GM18520 (cell line): ENCODE results near the gene CFHR4.
"Not testable (repeated sequence)": the region's sequence is repeated elsewhere in the genome, so short reads cannot be mapped to it uniquely, and the experiment has no call there.

Experiments used
- ATAC-seq: cut with Tn5 transposase; IDR thresholded peaks from one replicate; pipeline ENCODE4 v1.9.1; 2021; ENCODE audit not compliant: unreplicated experiment

CFHR4 gene

DNA sequence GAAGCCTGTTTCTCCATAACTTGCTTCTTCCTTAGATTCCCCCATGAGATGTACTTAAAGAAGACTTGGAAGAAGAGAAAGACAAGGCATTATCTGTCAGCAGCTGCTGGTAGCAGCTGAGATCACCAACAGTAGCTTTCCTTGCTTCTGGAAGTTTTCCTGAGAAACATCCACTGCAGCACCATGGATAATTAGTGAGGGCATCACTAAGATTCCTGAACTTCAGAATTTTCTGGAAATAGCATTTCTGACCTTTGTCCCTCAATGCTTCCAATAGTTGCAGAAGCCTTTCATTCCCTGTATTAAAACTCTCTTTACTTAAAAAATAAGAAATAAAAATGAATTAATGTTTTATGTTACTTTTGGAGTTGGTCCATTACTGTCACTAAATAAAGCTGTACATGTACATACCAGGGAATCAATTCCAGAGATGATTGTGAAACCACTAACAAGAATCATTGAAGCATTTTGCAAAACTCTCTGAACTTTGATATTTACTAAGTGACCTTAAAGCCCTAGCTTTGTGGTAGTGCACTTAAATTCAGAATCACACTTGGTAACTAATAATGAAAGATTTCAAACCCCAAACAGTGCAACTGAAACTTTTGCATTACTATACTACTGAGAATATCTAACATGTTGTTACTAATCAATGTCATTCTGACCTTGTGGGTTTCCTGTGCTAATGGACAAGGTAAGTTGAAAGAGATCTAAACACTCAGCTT, at the start of gene CFHR4:
Gene CFHR4, plus strand, starts transcription at position 538 of the 725 bp plus-strand sequence. Its CDS starts 99 bp downstream, at position 637.
- peak; percentile 97 for ATAC-seq

- ATAC-seq = not testable (repeated sequence)
Measured at GRCh38 chr1:196849613-196850492, 38.0 kb upstream of the CFHR4 start.

GRCh38 chr1:196856053-196856452, 31.8 kb upstream of the CFHR4 start:
- ATAC-seq = no peak

DNA sequence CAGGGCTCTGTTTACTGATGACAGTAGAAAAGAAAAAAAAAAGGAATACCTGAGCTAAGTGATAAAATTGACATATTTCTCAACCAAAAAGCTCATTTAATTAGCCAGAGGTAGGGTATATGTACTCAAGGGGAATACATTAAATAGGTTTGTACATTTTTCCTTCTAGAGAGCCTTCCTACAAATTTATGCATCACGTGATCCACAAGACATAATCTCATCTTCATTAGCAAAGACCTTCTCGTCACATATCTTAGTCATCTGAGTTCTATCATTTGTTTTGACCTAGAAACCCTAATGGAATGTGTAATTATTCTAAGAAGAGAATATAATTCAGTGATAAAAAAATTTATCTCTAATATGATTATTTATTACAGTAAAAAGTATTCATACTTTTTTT, 30.7 kb upstream of the CFHR4 start:
- no peak for ATAC-seq

DNA sequence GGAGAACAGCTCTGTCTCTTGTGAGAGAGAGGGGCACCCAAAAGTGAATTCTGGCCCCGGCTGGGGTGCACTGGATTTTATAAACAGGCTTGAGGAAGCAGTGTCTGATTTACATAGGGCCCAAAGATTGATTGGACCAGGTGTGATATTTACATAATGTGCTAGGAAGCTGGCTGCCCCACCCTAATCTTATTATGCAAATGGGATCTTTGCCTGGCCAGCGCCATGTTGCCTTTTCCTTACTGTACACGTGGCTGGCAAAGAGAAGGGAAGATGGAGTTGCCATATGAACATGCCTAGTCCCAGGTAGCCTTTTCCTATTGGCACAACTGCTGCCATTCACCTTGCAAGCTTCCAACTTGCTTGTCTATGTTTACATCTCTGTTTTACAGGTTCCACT, 29.0 kb upstream of the CFHR4 start:
- no peak for ATAC-seq

- no peak for ATAC-seq
Measured at GRCh38 chr1:196860323-196860884, 27.4 kb upstream of the CFHR4 start.

GRCh38 chr1:196861429-196861828, 26.4 kb upstream of the CFHR4 start:
- ATAC-seq = no peak

DNA sequence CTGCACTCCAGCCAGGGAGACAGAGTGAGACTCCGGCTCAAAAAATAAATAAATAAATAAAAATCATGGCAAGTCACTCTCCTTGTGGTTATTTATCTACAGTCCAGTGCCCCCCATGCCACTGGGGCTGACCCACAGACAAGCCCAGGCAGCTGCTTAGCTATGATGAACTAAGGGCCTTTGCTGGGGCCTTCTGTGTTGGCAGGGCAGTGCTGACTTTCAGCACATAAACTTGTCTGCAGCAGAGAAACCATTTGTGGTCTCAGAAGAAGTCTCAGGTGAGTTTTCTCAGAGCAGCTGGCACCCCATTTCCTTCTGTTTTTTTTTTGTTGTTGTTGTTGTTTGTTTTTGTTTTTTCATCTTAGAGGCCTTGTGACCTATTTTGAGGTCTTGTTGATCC, 20.9 kb upstream of the CFHR4 start:
- ATAC-seq = no peak

DNA sequence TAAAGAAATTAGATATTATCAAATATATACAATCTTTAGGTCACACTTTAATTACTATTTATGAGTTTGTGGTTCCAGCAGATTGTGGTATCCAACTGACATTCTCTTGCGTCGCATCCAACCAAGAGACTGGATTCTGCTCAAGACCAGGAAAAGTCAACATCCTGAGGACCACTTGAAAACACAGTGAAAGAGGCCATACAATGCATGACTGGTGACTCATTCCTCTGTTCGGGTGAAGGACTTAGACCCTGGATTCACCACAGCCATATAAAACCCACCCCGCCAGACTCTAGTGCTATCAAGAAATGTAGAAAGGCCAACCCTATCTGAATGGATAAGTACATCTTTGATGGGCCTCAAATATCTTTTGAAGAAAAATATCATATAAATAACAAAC, 14.5 kb upstream of the CFHR4 start:
- ATAC-seq = no peak

DNA sequence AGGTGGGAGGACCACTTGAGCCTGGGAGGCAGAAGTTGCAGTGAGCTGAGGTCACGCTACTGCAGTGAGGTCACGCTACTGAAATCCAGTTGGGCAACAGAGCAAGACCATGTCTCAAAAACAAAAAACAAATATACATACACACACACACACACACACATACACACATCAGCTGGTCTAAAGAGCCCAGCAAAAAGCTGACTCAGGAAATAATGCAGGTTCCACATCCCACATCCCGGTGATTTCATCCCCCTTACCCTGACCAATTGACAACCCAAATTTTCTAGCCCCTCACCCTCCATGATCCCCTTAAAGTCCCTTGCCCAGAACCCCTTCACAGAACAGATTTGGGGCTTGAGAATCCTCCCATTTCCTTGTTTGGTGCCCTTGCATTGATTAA, 11.9 kb upstream of the CFHR4 start:
- ATAC-seq = no peak

DNA sequence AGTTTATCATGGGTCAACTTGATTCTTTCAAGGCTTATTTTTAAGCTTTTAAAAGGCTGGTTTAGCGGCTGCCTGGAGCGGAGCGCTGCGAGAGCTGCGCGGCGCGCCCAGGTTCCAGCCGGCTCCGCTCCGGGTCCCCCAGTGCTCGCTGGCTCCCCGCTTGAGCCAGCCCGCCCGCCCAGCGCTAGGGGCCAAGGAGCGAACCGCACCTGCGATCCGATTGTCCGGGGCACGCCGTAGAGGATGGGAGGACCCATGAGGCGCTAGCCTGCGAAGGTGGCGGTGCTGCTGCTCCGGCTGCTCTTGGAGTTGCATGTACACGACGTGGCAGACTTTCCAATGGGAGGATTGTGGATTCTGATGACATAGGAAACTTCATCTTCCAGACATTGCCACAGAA, 9.9 kb upstream of the CFHR4 start:
- ATAC-seq = no peak

GRCh38 chr1:196886560-196886959, 1.3 kb upstream of the CFHR4 start:
- ATAC-seq = not testable (repeated sequence)

- no peak for ATAC-seq
Measured at GRCh38 chr1:196890668-196891067, 2.8 kb downstream of the CFHR4 start.

GRCh38 chr1:196891251-196891650, 3.4 kb downstream of the CFHR4 start:
- ATAC-seq = no peak

GRCh38 chr1:196896355-196896754, 8.5 kb downstream of the CFHR4 start:
- no peak for ATAC-seq

DNA sequence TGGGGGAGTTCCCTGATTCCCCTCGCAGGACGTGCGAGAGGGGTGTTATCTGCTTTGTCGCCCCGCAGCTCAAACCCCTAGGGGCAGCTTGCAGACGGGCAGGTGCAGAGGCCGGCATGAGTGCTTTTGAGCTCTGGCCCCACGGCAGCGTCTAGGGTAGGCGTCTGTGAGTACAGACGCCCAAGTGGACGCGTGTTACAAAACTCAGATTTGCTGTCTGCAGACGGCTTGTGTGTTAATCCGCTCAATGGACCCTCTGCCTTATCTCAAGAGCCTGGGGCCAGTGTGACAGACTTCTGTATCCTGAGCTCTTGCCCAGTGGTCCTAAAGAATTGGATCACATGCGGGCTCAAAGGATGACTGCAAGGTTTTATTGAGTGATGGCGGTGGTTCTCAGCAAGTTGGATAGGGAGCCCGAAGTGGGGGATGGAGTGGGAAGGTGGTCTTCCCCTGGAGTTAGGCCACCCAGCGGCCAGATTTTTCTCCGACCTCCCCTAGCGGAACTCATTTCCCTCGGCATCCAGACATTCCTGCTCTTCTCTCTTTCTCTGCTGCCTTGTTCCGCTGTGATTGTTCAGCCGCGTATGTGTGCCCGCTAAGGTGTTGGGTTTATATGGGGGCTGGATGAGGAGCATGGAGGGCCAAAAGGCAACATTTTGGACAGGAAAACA, 9.4 kb downstream of the CFHR4 start:
- ATAC-seq = no peak

DNA sequence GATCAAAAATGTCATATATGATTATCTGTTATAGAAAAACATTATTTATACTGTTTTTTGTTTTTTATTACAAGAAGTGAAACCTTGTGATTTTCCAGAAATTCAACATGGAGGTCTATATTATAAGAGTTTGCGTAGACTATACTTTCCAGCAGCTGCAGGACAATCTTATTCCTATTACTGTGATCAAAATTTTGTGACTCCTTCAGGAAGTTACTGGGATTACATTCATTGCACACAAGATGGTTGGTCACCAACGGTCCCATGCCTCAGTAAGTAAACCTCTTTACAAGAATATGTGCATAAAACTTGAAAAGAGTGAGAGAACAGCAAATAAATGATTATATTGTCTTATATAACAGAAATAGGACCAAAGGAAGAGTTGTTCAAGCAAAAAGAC, 14.5 kb downstream of the CFHR4 start:
- ATAC-seq = no peak

DNA sequence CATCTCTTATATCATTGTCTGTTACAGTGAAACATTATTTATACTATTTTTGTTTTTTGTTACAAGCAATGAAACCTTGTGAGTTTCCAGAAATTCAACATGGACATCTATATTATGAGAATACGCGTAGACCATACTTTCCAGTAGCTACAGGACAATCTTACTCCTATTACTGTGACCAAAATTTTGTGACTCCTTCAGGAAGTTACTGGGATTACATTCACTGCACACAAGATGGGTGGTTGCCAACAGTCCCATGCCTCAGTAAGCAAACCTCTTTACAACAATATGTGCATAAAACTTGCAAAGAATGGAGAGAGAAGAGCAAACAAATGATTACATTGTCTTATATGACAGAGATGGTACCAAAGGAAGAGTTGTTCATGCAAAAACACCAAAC, 22.4 kb downstream of the CFHR4 start:
- no peak for ATAC-seq

DNA sequence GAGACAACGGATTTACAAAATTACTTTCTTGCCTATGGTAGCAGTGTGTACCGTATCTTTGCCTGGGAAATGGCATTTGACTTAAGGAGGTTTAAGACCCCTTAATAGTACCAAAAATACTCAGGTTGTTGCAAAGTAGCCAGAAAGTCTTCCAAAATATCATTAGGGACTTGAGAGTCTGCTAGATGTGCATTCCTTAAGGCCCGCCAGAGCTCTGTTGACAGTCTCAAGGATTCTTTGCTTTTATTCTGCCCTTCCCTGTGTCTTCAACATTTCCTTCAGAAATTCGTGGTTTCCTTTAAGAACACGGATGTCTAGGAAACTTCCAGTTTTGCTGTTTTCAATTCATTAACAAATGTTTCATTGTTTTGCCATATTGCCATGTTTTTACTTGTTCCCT, 24.4 kb downstream of the CFHR4 start:
- not testable (repeated sequence) for ATAC-seq

DNA sequence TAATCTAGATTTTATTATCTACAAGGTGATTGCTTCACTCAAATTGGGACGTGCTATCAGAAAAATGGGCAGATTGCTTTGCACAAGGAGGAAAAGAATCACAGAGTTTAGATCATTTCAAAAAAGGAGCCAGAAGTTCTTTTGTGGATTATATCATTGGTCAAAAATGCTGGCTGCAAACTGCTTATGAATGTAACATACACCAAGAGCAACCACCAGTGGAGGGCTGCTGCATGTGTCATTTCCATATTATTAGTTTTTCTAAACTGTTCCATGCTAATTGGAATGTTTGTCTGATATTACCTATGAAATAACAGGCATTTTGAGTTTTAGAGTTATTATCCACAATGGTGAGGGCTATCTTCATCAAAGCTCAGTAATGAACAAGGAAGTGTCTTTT, 39.0 kb downstream of the CFHR4 start:
- not testable (repeated sequence) for ATAC-seq

DNA sequence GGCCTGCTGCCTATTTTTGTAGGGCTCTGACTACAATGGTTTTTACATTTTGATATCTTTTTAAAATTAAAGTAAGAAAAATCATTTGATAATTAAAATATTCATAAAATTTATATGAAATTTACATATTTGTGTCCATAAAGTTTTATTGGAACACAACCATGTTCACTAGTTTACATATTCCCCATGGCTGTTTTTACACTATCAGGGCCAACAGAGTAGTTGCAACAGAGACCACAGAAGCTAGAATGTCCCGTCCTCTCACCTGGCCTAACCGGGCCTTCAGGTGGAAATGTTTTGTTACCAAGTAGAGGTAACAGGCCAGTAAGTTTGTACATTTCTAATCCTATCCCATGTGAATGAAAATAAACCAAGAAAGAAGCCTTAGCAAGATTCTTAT, 45.0 kb downstream of the CFHR4 start:
- not testable (repeated sequence) for ATAC-seq
